H1 (cell line): Measurements from ENCODE around the gene RASL11B. TPM values are rescaled to one million over a fixed set of nuclear protein-coding genes. Genes with fewer than 3 reads are reported as not detected.

Experiments used
- ATF2 ChIP-seq: IDR thresholded peaks from 2 replicates; pipeline ENCODE4 v1.6.1; 2012; ENCODE audit warnings: low read length, inconsistent platforms
- ATF3 ChIP-seq: IDR thresholded peaks from 2 replicates; pipeline ENCODE4 v1.6.1; 2011; ENCODE audit warnings: low read depth, mild to moderate bottlenecking, low read length; ENCODE audit not compliant: insufficient read depth
- BACH1 ChIP-seq: IDR thresholded peaks from 2 replicates; pipeline ENCODE4 v1.6.1; 2012; ENCODE audit warnings: low read length, improper control_type of control experiment
- CBX8 ChIP-seq: fragments of 300-800, 300-1000 bp; sonication (generic); IDR thresholded peaks from 2 replicates; pipeline ENCODE4 v1.7.1; 2016; ENCODE audit warnings: low read depth, low read length, borderline replicate concordance
- CHD7 ChIP-seq: fragments of 300-600 bp; sonication (generic); IDR thresholded peaks from 2 replicates; pipeline ENCODE4 v1.7.1; 2012; ENCODE audit warnings: low read length, moderate library complexity, mild to moderate bottlenecking, inconsistent platforms; ENCODE audit not compliant: insufficient replicate concordance
- GTF2F1 ChIP-seq: IDR thresholded peaks from 2 replicates; pipeline ENCODE4 v1.6.1; 2012; ENCODE audit warnings: low read depth, low read length, improper control_type of control experiment, borderline replicate concordance
- POLR2A ChIP-seq, 2 experiments: IDR thresholded peaks; 1 replicate in 1 of 2; 2 replicates in 1 of 2; pipeline ENCODE4 v1.6.1; 2011; ENCODE audit warnings: low read depth in 2 of 2, low read length in 2 of 2, mild to moderate bottlenecking in 2 of 2; ENCODE audit errors: control extremely low read depth in 1 of 2
- POLR2AphosphoS5 ChIP-seq: IDR thresholded peaks from 2 replicates; pipeline ENCODE4 v1.6.1; 2011; ENCODE audit warnings: low read depth, low read length
- SIRT6 ChIP-seq: IDR thresholded peaks from one replicate; pipeline ENCODE4 v1.7.1; 2012; ENCODE audit warnings: low read length, inconsistent platforms
- SUZ12 ChIP-seq: fragments of 200-600 bp; sonication (generic); IDR thresholded peaks from 2 replicates; pipeline ENCODE4 v1.6.1; 2012; ENCODE audit warnings: mild to moderate bottlenecking, inconsistent platforms, low read length, moderate library complexity, mixed read lengths
- polyA plus RNA-seq, 7 experiments: library from polyadenylated mRNA; depleted of rRNA in 3 of 7; stranded (reverse) in 5 of 7; unstranded in 2 of 7; fragments of >200 nt in 5 of 7; fragments of 200-250 nt in 2 of 7; gene quantifications; 1 replicate in 5 of 7; 2 replicates in 1 of 7; 4 replicates in 1 of 7; pipeline versions ENCODE4 v1.2.1 to v1.2.3, GENCODE V29; 2011 to 2013; ENCODE audit warnings: missing spikeins in 2 of 7, mixed read lengths in 2 of 7
- total RNA-seq: library from RNA; stranded (reverse); fragmentation: NEBNext Ultra II Directional; extraction: Animal tissue kit (Norgen Biotek cat#: 25700); gene quantifications from 2 replicates; pipeline ENCODE4 v1.2.1, GENCODE V29; 2021

The RASL11B gene
- total and polyA plus RNA-seq, 2 of the 8 experiments (the other 6 are each of a cell fraction or from before 2014, with no cell fraction given), result 49.8 to 75.5 TPM

GRCh38 chr4:52883183-52883621 is 21.1 kb downstream of the RASL11B start (continued):
- TF ChIP-seq CHD7 (peak; percentile 21), CBX8 (no peak), ATF2 (no peak), SIRT6 (no peak), POLR2A (IDR thresholded peaks at IDR 0.05; ENCODE audit: control extremely low read depth in 1 of 2, low read depth in 2 of 2, low read length in 2 of 2) (no peak), BACH1 (no peak), GTF2F1 (no peak), SUZ12 (no peak), ATF3 (no peak), POLR2AphosphoS5 (no peak)
